NCI-H1436 treated with DMSO at 0.1 percent for 48 hours (cell line): ENCODE results near the gene SPRED2.

Source experiments
- DNase-seq: peaks from one replicate; lab custom pipeline; 2025; lab: John Stamatoyannopoulos, UW

SPRED2 gene

GRCh38 chr2:65311049-65311448, 121.3 kb downstream of the SPRED2 start:
- DNase-seq = no peak

DNA sequence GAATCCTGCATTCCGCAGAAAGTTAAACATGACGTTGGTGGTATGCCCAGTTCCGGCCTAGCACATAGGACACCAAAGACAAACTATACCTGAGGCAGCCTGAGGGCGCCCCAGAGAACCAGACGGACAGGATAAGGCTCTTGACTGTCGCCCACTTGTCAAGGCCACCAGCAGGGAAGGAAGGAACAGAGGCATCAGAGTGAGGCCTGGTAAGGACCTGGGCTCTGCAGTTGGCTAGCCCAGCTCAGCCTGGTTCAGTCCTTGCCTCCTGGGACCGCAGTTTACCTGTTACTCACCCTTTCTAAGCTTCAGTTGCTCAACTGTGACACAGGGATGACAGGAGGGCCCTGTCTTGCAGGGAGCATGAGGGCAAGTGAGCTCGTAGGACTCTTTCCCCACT, 122.7 kb downstream of the SPRED2 start:
- no peak for DNase-seq

DNA sequence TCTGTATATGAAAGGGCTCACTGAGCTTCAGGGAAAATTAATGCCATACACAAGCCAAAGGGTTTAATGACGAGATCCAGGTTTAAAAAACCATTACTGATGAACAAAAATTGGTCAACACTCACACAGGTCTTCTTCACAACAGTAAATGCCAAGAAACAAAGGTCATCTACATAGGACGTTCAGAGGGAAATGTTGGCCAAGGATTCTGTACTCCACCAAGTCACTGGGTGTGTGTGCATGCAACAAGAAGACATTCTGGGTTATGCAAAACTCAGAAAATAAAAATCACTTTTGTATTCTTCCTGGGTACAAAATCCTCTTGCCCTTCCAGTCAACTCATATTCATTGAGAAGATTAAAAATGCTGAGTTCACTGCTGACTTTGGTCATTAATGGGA, 126.5 kb downstream of the SPRED2 start:
- no peak for DNase-seq

GRCh38 chr2:65300761-65301711, 131.4 kb downstream of the SPRED2 start:
- DNase-seq = no peak

DNA sequence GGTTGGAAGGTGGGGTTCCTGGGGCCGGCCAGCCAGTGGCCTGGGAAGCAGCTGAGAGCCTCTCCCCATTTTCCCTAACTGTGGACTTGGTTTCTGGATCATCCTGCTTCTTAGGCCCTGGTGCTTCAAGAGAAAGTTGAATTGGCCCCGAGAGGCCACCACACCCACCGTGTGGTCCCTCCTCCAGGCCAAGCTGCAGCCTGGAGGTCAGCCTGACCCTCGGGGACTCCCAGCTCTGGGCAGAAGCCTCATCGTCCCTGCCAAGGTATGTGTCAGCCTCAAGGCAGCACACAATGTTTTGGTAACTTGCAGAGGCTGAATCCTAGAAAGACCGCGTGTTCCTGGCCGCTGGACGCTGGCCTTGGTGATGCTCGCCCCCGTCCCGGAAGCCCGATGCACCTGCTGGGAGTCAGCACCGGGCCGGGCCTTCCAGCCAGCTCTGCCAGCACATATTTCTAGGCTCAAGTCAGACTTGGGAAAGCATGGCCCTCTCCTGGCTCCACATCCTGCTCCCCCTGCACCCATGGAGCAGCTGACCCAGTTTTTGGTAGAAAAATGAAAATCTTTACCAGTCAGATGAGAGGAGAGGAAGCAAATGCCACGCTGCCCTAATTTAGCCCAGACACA, 132.2 kb downstream of the SPRED2 start:
- no peak for DNase-seq

DNA sequence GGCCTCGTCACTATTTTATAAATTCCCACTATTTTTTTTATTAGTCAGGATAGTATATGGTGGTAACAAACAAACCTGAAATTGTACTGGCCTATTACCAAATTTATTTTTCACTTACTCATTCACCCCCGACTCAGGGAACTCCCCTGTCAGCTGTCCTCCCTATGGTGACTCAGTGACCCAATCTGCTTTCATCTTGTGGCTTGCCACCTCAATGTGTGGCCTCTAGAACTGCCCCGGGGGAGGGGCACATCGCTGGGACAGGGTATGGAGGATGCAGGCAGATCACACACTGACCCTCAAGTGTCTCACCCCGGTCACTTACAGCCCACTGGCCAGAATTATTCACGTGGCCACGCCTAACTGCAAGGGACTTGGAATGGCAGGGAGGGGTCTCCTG, 133.2 kb downstream of the SPRED2 start:
- DNase-seq = no peak

GRCh38 chr2:65298089-65298488, 134.3 kb downstream of the SPRED2 start:
- no peak for DNase-seq

DNA sequence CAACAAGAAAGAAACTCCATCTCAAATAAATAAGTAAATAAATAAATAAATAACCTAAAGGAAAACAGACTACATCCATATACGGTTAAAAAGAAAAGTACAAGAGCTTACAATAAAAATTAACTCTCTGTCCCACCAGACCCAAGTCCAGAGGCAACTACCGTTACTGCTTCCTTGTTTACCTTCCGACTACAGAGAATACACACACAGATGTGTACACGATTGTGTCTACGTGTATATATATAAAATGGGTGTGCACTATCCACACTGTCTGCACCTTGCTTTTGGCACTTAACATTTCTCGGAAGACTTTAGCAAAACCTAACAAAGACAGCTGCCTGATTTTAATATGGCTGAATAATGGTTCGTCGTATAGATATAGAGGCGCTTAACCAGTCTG, 134.9 kb downstream of the SPRED2 start:
- DNase-seq = no peak

DNA sequence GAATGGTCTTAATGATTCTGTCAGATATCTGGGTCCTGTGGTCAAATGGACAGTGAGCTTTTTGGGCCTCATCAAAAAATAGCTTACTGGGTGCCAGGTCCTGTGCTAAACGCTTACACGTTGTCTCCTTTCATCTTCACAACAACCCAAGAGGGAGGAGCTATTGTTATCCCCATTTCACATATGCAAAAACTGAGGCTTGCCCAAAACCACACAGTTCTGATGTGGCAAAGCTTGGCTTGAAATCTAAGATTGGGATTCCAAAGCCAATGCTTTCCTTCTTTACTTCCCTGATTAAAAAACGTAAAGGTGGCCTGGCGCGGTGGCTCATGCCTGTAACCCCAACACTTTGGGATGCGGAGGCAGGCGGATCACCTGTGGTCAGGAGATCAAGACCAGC, 135.4 kb downstream of the SPRED2 start:
- DNase-seq = no peak

DNA sequence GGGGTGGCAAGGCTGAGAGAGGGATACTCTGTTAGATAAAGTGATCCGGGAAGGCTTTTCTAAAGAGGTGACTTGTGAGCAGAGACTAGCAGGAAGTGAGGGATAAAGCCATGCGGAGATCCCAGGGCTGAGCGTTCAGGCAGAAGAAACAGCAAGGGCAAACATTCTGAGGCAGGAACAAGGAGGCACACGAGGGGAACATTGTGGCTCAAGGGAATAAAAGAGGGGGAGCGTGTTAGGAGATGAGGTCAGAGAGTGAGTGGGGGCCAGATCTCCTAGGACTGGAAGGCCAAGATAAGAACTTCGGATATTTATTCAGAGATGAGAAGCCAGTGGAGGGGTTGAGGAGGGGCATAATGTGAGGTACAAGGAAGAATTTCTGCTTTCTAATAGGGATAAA, 137.7 kb downstream of the SPRED2 start:
- no peak for DNase-seq

GRCh38 chr2:65294136-65294535, 138.3 kb downstream of the SPRED2 start:
- DNase-seq = no peak

- DNase-seq = no peak
Observed at GRCh38 chr2:65293376-65293775, 139.0 kb downstream of the SPRED2 start.

DNA sequence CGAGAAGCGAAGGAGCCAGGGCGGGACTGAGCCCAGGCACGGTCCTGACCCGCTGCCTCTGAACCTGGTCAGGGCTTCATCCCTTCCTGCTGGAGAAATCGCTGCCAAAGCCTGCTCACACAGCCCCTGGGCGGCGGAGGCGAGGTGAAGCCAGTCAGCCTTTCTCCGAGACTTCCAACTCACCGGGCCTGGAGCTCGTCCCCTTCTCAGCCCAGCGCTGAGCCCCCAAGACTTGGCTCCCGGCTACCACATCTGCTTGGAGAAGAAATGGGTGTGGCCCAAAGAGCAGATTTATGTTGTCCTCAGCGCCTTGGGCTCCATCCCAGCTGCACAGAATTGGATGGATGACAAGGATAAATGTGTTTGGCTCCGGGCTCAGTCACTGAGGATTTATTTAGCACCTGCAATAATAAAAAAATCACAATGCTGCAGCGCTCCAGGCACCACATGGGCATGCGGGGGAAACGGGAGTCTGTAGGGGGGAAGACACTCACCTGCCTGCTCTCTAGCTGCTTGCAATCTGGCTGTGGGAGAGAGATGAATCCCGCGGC, 139.9 kb downstream of the SPRED2 start:
- DNase-seq = no peak

- no peak for DNase-seq
Observed at GRCh38 chr2:65292106-65292400, 140.3 kb downstream of the SPRED2 start.

- DNase-seq = no peak
Observed at GRCh38 chr2:65291216-65292105, 140.9 kb downstream of the SPRED2 start.

DNA sequence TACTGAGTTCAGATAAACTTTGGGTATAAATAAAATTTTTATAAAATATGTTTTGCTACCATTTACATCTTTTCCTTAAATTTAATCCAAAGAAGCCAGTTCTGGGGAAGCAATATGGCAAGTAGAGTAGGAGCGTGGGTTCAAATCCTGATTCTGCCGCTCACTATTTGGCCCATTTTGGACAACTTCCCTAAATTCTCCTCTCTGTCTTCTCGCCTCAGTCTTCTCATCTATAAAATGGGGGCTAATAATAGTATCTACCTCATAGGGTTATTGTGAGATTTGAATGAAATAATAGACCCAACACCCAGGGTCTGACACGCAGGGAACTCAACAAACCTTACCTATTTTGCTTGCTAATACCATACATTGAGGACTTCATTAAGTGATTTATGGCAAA, 145.0 kb downstream of the SPRED2 start:
- DNase-seq = no peak

- no peak for DNase-seq
Observed at GRCh38 chr2:65282477-65283053, 149.8 kb downstream of the SPRED2 start.

GRCh38 chr2:65281627-65282351, 150.6 kb downstream of the SPRED2 start:
- no peak for DNase-seq

GRCh38 chr2:65279756-65280155, 152.6 kb downstream of the SPRED2 start:
- no peak for DNase-seq

GRCh38 chr2:65278531-65278981, 153.8 kb downstream of the SPRED2 start:
- no peak for DNase-seq

DNA sequence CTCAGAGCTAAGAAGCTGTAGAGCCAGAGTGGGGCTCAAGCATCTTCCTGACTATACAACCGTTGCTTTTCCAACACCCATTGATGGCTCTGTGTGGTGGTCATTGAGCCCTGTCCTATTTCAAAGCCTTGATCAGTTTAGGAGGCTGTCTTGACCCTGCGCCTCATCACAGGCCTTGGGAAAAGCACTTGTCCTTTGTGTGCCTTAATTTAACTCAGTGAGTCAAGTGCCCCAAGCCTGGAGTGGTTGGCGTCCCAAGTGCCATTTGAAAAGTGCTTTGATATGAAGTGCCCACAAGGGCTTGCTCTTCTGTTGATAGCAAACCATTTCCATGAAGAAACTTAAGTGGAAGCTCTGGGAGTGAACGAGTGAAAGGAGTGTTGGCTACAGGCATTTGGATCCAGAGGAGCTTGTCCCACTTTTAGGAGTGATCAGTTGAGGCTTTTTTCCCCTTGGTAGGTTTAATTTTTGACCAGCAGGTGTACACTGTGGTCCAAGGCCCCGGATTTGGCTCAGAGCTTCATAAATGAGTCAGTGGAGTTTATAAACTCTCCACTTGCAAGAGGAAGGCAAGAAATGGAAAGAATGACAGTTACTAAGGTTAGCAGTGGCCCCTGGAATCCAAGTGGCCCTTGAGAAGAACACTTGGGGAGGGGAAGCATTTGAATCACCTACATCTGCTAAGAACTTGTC, 154.5 kb downstream of the SPRED2 start:
- DNase-seq = no peak
